Measurements from ENCODE around the gene IMPA2.

Gene IMPA2

GRCh38 chr18:12009581-12010140 is 28.4 kb downstream of the IMPA2 start:
- DNase-seq, result no peak

- DNase-seq, result no peak
These were observed 29.0 kb downstream of the IMPA2 start for GRCh38 chr18:12010187-12010802.

GRCh38 chr18:12011199-12011956 is 30.1 kb downstream of the IMPA2 start:
- no peak for DNase-seq

GRCh38 chr18:12011957-12012549 is 30.7 kb downstream of the IMPA2 start:
- DNase-seq, result no peak

GRCh38 chr18:12012697-12013096 is 31.4 kb downstream of the IMPA2 start:
- no peak for DNase-seq

GRCh38 chr18:12013186-12013916 is 32.0 kb downstream of the IMPA2 start:
- DNase-seq, result no peak

GRCh38 chr18:12014086-12014485 is 32.8 kb downstream of the IMPA2 start:
- DNase-seq, result no peak

- DNase-seq, result no peak
These were observed 33.5 kb downstream of the IMPA2 start for GRCh38 chr18:12014521-12015415.

- DNase-seq, result no peak
These were observed 34.2 kb downstream of the IMPA2 start for GRCh38 chr18:12015416-12016062.

- no peak for DNase-seq
These were observed 35.8 kb downstream of the IMPA2 start for GRCh38 chr18:12017081-12017480.

GRCh38 chr18:12018861-12019260 is 37.6 kb downstream of the IMPA2 start:
- DNase-seq, result no peak

- DNase-seq, result no peak
These were observed 39.8 kb downstream of the IMPA2 start for GRCh38 chr18:12021077-12021476.

- DNase-seq, result no peak
These were observed 40.3 kb downstream of the IMPA2 start for GRCh38 chr18:12021596-12021995.

GRCh38 chr18:12023375-12023774 is 42.1 kb downstream of the IMPA2 start:
- no peak for DNase-seq

- DNase-seq, result no peak
These were observed 45.3 kb downstream of the IMPA2 start for GRCh38 chr18:12026562-12026961.

- no peak for DNase-seq
These were observed 45.7 kb downstream of the IMPA2 start for GRCh38 chr18:12027046-12027445.

GRCh38 chr18:12027480-12027879 is 46.2 kb downstream of the IMPA2 start:
- DNase-seq, result no peak

GRCh38 chr18:12028040-12028628 is 46.8 kb downstream of the IMPA2 start:
- no peak for DNase-seq

GRCh38 chr18:12028674-12029073 is 47.4 kb downstream of the IMPA2 start:
- peak in 1 of 2 experiments; percentile 46 for DNase-seq

GRCh38 chr18:12029786-12030584 is 48.7 kb downstream of the IMPA2 start:
- DNase-seq, result no peak
